HG02798 (cell line): ENCODE data around the gene PTPRR.

Source experiments
- ATAC-seq: cut with Tn5 transposase; IDR thresholded peaks from one replicate; pipeline ENCODE4 v1.9.1; 2021; ENCODE audit warnings: mild to moderate bottlenecking; ENCODE audit not compliant: unreplicated experiment, poor library complexity

The PTPRR gene

GRCh38 chr12:70619471-70620152, 300.9 kb downstream of the PTPRR start:
- no peak for ATAC-seq

- no peak for ATAC-seq
Observed at GRCh38 chr12:70618371-70618770, 302.2 kb downstream of the PTPRR start.

- ATAC-seq = no peak
Observed at GRCh38 chr12:70617450-70617849, 303.1 kb downstream of the PTPRR start.

- ATAC-seq = no peak
Observed at GRCh38 chr12:70615174-70615866, 305.2 kb downstream of the PTPRR start.

DNA sequence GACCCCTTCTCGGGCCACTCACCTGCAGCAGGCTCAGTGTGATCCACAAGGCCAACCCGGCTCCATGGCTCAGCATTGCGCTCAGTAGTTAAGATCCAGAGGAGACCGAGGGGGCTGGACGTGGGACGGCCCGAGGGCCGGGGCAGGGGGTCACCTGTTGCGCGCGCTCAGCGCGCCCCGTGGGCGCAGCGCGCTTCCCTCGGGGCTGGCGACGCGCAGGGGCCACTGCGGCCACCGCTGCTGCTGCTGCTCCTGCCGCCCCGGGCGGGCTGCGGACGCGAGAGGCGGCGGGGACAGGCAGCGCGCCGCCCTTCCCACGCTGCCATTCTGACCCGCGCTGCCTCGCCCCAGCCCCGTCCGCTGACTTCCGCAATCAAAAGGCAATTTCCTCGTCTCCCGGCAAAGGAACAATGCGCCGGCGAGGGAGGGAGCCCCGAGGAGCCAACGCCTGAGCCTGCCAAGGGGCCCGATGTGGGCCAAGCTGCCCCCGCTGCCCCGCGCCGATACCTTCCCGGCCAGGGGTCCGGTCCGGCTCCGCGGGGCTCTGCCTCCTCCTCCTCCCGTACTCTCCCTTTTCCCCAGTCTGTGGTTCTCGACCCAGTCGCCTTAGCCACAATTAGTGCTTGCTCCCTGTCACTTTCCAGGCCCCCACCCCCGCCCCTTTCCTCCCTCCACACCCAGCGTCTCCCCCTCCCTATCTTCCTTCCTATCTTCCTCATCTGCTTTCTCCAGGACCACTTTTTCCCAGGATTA, 310.6 kb downstream of the PTPRR start:
- ATAC-seq = no peak

- ATAC-seq = no peak
Observed at GRCh38 chr12:70609203-70609602, 311.3 kb downstream of the PTPRR start.

GRCh38 chr12:70608184-70608583, 312.4 kb downstream of the PTPRR start:
- no peak for ATAC-seq

DNA sequence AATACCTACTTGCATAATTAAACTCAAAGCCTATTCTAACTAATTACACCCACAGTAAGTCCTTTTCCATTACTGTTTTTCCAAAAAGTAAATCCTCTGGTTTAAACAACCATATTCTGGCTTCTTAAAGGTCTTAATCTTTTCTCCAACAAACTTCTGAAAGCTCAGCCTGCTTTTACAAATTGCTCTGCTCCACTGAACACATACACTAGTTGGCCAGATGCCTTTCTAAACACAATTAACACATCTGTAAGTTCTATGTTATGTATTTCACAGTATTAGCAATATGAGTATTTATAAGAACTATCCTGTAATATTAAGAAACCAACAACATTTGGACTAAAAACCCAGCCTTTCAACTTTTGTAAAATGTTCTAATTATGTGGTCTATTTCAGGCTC, 313.4 kb downstream of the PTPRR start:
- no peak for ATAC-seq

DNA sequence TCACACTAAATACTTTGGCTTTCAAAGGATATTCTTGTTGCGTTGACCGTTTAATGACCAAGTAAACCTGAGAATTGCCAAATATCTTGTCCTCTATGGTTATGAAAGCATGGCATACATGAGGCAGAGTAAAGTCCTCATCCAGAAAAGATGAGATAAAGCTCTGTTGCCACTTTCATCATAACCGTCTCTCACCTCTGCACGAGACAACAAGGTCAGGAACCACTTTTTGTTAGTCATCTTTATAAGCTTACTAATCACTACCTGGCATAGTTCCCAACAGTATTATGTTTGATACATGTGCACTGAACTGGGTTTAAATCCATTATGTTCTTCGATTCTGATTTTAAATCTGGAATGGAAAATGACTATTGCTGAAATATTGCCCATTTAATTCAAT, 314.6 kb downstream of the PTPRR start:
- no peak for ATAC-seq

GRCh38 chr12:70604662-70605061, 315.9 kb downstream of the PTPRR start:
- ATAC-seq = no peak

DNA sequence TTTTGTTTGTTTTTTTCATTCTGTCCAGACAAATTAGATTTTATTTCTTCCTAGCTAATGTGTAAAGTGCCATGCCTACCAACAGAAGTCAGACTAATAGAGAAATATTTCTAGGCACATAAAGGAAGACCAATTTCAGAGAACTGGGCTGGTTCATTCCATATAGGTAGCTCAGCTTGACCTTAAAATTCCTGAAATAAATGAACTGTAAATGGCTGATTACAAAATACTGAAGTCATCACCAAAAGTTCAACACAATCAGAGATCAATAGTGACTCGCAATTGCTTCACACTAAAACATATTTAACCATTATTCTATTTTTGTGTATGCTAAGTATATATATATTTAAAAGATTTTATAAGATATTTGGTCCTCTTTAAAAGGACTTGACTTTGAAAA, 317.5 kb downstream of the PTPRR start:
- ATAC-seq = no peak

DNA sequence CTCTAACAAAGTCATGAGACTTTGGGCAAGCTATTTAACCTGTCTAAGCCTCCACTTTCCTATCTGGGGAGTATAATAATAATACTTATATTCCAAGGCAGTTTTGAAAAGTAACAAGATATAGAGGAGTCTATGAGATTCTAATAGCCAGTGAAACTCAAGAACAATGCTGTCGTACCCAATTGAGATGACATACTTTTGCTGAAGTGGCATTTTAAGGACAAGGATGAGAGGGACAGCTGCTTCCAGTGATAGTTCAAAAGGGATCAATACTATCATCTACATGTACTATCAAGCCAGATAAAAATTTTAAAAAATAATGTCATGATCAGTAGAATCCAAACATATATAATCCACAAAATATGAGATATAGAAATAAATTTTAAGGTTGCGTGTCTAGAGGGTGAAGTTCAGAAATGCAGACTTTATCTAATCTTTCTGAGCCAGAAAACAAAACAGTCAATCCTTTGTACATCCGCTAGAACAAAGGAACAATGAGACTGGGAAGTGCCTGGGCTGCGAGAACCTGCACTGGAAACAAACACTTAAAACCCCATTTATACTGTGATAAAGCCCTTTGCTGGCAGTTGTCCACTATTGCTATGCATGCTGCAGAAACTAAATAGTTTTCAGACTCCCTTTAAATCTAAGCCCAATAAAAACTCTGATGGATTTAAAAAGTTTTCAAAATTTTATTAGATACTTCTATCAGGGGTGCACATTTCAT, 321.9 kb downstream of the PTPRR start:
- ATAC-seq = no peak

DNA sequence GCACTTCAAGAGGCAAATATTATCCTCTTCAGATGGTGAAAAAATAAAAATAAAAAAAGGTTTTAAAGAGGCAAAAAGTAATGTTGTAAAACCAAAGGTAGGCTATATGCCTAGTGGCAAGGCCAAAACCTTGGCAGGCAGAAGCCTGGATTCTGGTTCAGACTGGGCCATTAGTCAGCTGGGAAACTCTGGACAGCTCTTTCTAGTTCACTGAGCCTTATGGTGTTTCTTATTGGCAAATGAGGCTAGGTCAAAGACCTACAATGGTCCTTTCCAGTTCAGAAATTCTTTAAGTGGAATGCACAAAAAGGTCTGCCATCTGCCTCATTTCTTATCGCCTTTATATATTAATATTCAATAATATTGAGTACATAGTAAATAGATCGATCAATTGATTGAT, 327.9 kb downstream of the PTPRR start:
- ATAC-seq = no peak

- no peak for ATAC-seq
Observed at GRCh38 chr12:70590549-70591226, 329.9 kb downstream of the PTPRR start.

- ATAC-seq = peak; percentile 94
Observed at GRCh38 chr12:70590051-70590450, 330.5 kb downstream of the PTPRR start.
